ENCODE data around the gene XXYLT1. TPM values are rescaled to one million over a fixed set of nuclear protein-coding genes. Genes with fewer than 3 reads are reported as not detected.

The XXYLT1 gene
- total RNA-seq, 1 experiment from 2014 or later, result 23.4 TPM

DNA sequence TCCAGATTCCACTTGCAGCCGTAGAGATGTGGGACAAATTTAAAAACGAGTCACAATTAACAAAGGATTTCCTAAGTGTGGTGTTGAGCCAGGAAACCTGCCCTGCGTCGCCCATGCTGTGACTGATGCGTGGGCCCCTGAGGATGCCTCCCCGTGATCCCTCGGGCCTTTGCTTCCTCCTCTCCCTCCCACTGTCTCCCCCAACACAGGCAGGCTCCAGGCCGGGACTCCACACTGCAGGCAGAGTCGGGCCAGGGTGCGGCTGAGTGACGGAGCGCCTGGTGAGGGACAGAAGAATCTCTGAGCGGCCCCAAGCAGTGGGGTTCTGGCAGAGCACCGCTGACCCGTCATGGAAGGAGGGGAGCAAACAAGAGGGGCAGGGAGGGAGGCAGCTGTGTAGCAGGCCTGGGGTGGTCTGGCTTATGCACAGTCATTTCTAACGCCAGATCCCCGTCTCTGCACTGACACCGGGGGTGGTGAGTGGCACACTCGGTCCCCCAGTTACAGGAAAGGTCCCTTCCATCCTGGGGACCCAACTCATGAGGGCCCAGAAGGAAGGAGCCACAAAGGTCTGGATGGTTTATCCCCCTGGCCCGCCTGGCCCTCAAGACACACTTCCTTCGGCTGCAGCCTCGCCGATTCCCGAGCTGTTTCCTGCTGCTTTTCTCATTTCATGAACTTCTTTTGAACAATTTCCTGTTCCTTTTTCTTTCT lies 91.0 kb downstream of the XXYLT1 start:
- ATAC-seq (no peak), DNase-seq (ENCODE audit: low spot score) (no peak)
- H3K27me3 Mint-ChIP-seq (ENCODE audit: low read depth), result no peaks in the 10 kb centered on the region
- H3K36me3 Mint-ChIP-seq, result peaks cover 8% of the 10 kb centered on the region
- no peak overlapping the region for H3K4me3 Mint-ChIP-seq
- POLR2A ChIA-PET, result no interaction called here
- no peaks in the 10 kb centered on the region for H3K9me3 Mint-ChIP-seq
- peak overlapping the region; percentile 75 for H3K27ac Mint-ChIP-seq
- CTCF ChIA-PET, result no interaction called here
- no peak for TF ChIP-seq ELF4 (CRISPR knock-in tag; IDR thresholded peaks at IDR 0.05; ENCODE audit: low read depth)
- no peak for TF ChIP-seq RELA (CRISPR knock-in tag; IDR thresholded peaks at IDR 0.05; ENCODE audit: borderline replicate concordance)
- no peak for TF ChIP-seq TEAD1 (CRISPR knock-in tag; IDR thresholded peaks at IDR 0.05)
- TF ChIP-seq, protein P1, sequence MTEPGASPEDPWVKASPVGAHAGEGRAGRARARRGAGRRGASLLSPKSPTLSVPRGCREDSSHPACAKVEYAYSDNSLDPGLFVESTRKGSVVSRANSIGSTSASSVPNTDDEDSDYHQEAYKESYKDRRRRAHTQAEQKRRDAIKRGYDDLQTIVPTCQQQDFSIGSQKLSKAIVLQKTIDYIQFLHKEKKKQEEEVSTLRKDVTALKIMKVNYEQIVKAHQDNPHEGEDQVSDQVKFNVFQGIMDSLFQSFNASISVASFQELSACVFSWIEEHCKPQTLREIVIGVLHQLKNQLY (CRISPR knock-in tag; IDR thresholded peaks at IDR 0.05), result no peak
- TF ChIP-seq, protein P2, sequence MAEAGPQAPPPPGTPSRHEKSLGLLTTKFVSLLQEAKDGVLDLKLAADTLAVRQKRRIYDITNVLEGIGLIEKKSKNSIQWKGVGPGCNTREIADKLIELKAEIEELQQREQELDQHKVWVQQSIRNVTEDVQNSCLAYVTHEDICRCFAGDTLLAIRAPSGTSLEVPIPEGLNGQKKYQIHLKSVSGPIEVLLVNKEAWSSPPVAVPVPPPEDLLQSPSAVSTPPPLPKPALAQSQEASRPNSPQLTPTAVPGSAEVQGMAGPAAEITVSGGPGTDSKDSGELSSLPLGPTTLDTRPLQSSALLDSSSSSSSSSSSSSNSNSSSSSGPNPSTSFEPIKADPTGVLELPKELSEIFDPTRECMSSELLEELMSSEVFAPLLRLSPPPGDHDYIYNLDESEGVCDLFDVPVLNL (CRISPR knock-in tag; IDR thresholded peaks at IDR 0.05; ENCODE audit: borderline replicate concordance, low read depth), result no peak
- TF ChIP-seq, protein P3, sequence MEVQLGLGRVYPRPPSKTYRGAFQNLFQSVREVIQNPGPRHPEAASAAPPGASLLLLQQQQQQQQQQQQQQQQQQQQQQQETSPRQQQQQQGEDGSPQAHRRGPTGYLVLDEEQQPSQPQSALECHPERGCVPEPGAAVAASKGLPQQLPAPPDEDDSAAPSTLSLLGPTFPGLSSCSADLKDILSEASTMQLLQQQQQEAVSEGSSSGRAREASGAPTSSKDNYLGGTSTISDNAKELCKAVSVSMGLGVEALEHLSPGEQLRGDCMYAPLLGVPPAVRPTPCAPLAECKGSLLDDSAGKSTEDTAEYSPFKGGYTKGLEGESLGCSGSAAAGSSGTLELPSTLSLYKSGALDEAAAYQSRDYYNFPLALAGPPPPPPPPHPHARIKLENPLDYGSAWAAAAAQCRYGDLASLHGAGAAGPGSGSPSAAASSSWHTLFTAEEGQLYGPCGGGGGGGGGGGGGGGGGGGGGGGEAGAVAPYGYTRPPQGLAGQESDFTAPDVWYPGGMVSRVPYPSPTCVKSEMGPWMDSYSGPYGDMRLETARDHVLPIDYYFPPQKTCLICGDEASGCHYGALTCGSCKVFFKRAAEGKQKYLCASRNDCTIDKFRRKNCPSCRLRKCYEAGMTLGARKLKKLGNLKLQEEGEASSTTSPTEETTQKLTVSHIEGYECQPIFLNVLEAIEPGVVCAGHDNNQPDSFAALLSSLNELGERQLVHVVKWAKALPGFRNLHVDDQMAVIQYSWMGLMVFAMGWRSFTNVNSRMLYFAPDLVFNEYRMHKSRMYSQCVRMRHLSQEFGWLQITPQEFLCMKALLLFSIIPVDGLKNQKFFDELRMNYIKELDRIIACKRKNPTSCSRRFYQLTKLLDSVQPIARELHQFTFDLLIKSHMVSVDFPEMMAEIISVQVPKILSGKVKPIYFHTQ (CRISPR knock-in tag; IDR thresholded peaks at IDR 0.05), result no peak
- TF ChIP-seq, protein P4, sequence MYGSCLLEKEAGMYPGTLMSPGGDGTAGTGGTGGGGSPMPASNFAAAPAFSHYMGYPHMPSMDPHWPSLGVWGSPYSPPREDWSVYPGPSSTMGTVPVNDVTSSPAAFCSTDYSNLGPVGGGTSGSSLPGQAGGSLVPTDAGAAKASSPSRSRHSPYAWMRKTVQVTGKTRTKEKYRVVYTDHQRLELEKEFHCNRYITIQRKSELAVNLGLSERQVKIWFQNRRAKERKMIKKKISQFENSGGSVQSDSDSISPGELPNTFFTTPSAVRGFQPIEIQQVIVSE (CRISPR knock-in tag; IDR thresholded peaks at IDR 0.05; ENCODE audit: borderline replicate concordance), result no peak
- TF ChIP-seq TCF7 (CRISPR knock-in tag; IDR thresholded peaks at IDR 0.05; ENCODE audit: low read depth), result no peak
- TF ChIP-seq, protein P5, sequence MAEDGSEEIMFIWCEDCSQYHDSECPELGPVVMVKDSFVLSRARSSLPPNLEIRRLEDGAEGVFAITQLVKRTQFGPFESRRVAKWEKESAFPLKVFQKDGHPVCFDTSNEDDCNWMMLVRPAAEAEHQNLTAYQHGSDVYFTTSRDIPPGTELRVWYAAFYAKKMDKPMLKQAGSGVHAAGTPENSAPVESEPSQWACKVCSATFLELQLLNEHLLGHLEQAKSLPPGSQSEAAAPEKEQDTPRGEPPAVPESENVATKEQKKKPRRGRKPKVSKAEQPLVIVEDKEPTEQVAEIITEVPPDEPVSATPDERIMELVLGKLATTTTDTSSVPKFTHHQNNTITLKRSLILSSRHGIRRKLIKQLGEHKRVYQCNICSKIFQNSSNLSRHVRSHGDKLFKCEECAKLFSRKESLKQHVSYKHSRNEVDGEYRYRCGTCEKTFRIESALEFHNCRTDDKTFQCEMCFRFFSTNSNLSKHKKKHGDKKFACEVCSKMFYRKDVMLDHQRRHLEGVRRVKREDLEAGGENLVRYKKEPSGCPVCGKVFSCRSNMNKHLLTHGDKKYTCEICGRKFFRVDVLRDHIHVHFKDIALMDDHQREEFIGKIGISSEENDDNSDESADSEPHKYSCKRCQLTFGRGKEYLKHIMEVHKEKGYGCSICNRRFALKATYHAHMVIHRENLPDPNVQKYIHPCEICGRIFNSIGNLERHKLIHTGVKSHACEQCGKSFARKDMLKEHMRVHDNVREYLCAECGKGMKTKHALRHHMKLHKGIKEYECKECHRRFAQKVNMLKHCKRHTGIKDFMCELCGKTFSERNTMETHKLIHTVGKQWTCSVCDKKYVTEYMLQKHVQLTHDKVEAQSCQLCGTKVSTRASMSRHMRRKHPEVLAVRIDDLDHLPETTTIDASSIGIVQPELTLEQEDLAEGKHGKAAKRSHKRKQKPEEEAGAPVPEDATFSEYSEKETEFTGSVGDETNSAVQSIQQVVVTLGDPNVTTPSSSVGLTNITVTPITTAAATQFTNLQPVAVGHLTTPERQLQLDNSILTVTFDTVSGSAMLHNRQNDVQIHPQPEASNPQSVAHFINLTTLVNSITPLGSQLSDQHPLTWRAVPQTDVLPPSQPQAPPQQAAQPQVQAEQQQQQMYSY (CRISPR knock-in tag; IDR thresholded peaks at IDR 0.05), result no peak
- TF ChIP-seq, protein P6, sequence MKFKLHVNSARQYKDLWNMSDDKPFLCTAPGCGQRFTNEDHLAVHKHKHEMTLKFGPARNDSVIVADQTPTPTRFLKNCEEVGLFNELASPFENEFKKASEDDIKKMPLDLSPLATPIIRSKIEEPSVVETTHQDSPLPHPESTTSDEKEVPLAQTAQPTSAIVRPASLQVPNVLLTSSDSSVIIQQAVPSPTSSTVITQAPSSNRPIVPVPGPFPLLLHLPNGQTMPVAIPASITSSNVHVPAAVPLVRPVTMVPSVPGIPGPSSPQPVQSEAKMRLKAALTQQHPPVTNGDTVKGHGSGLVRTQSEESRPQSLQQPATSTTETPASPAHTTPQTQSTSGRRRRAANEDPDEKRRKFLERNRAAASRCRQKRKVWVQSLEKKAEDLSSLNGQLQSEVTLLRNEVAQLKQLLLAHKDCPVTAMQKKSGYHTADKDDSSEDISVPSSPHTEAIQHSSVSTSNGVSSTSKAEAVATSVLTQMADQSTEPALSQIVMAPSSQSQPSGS (CRISPR knock-in tag; IDR thresholded peaks at IDR 0.05; ENCODE audit: borderline replicate concordance, low read depth), result no peak
- TF ChIP-seq, protein P7, sequence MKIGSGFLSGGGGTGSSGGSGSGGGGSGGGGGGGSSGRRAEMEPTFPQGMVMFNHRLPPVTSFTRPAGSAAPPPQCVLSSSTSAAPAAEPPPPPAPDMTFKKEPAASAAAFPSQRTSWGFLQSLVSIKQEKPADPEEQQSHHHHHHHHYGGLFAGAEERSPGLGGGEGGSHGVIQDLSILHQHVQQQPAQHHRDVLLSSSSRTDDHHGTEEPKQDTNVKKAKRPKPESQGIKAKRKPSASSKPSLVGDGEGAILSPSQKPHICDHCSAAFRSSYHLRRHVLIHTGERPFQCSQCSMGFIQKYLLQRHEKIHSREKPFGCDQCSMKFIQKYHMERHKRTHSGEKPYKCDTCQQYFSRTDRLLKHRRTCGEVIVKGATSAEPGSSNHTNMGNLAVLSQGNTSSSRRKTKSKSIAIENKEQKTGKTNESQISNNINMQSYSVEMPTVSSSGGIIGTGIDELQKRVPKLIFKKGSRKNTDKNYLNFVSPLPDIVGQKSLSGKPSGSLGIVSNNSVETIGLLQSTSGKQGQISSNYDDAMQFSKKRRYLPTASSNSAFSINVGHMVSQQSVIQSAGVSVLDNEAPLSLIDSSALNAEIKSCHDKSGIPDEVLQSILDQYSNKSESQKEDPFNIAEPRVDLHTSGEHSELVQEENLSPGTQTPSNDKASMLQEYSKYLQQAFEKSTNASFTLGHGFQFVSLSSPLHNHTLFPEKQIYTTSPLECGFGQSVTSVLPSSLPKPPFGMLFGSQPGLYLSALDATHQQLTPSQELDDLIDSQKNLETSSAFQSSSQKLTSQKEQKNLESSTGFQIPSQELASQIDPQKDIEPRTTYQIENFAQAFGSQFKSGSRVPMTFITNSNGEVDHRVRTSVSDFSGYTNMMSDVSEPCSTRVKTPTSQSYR (CRISPR knock-in tag; IDR thresholded peaks at IDR 0.05), result no peak
- TF ChIP-seq, protein P8, sequence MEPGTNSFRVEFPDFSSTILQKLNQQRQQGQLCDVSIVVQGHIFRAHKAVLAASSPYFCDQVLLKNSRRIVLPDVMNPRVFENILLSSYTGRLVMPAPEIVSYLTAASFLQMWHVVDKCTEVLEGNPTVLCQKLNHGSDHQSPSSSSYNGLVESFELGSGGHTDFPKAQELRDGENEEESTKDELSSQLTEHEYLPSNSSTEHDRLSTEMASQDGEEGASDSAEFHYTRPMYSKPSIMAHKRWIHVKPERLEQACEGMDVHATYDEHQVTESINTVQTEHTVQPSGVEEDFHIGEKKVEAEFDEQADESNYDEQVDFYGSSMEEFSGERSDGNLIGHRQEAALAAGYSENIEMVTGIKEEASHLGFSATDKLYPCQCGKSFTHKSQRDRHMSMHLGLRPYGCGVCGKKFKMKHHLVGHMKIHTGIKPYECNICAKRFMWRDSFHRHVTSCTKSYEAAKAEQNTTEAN (CRISPR knock-in tag; IDR thresholded peaks at IDR 0.05), result no peak
- TF ChIP-seq, protein P9, sequence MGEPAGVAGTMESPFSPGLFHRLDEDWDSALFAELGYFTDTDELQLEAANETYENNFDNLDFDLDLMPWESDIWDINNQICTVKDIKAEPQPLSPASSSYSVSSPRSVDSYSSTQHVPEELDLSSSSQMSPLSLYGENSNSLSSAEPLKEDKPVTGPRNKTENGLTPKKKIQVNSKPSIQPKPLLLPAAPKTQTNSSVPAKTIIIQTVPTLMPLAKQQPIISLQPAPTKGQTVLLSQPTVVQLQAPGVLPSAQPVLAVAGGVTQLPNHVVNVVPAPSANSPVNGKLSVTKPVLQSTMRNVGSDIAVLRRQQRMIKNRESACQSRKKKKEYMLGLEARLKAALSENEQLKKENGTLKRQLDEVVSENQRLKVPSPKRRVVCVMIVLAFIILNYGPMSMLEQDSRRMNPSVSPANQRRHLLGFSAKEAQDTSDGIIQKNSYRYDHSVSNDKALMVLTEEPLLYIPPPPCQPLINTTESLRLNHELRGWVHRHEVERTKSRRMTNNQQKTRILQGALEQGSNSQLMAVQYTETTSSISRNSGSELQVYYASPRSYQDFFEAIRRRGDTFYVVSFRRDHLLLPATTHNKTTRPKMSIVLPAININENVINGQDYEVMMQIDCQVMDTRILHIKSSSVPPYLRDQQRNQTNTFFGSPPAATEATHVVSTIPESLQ (CRISPR knock-in tag; IDR thresholded peaks at IDR 0.05), result no peak
- TF ChIP-seq FOXK1 (CRISPR knock-in tag; IDR thresholded peaks at IDR 0.05), result no peak
- no peak for TF ChIP-seq TP53 (CRISPR knock-in tag; IDR thresholded peaks at IDR 0.05)
- TF ChIP-seq ZNF121 (CRISPR knock-in tag; IDR thresholded peaks at IDR 0.05), result no peak
- H3K4me1 Mint-ChIP-seq, result peaks cover 53% of the 10 kb centered on the region

Data from WTC11 (cell line).